WI38 (cell line): ENCODE data around the gene MRAP2.

Experiments used
- H3K4me3 ChIP-seq: 2 replicates; pipeline ENCODE4 v1.5.1; 2011; ENCODE audit warnings: low read depth, mild to moderate bottlenecking, control low read depth, low read length
- TF ChIP-seq, protein P1 (sequence below): IDR thresholded peaks from 2 replicates; pipeline ENCODE4 v1.5.1; 2012; ENCODE audit warnings: low read depth, mild to moderate bottlenecking, control low read depth, low read length

The MRAP2 gene

DNA sequence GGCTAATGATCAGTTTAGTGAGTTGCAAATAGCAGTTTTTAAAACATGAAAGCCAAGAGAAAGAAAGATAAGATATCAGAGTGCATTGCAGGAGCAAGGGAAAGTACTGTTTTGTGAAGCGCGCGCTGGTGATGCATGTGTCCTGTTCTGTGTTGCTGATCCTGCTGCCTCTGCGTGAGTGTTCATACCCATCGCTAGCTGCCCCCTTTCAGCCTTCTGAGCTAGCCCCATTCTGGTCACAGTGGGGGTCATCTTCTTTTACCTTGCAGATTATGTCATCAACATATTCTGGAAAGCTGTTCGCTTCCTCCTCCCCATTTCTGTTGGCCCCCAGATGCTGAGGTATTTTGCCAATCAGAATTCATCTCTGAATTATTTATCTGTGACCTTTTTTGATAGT is 1.9 kb downstream of the MRAP2 start:
- H3K4me3 ChIP-seq, result no peak overlapping the region
- TF ChIP-seq, protein P1, sequence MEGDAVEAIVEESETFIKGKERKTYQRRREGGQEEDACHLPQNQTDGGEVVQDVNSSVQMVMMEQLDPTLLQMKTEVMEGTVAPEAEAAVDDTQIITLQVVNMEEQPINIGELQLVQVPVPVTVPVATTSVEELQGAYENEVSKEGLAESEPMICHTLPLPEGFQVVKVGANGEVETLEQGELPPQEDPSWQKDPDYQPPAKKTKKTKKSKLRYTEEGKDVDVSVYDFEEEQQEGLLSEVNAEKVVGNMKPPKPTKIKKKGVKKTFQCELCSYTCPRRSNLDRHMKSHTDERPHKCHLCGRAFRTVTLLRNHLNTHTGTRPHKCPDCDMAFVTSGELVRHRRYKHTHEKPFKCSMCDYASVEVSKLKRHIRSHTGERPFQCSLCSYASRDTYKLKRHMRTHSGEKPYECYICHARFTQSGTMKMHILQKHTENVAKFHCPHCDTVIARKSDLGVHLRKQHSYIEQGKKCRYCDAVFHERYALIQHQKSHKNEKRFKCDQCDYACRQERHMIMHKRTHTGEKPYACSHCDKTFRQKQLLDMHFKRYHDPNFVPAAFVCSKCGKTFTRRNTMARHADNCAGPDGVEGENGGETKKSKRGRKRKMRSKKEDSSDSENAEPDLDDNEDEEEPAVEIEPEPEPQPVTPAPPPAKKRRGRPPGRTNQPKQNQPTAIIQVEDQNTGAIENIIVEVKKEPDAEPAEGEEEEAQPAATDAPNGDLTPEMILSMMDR, result no peak

DNA sequence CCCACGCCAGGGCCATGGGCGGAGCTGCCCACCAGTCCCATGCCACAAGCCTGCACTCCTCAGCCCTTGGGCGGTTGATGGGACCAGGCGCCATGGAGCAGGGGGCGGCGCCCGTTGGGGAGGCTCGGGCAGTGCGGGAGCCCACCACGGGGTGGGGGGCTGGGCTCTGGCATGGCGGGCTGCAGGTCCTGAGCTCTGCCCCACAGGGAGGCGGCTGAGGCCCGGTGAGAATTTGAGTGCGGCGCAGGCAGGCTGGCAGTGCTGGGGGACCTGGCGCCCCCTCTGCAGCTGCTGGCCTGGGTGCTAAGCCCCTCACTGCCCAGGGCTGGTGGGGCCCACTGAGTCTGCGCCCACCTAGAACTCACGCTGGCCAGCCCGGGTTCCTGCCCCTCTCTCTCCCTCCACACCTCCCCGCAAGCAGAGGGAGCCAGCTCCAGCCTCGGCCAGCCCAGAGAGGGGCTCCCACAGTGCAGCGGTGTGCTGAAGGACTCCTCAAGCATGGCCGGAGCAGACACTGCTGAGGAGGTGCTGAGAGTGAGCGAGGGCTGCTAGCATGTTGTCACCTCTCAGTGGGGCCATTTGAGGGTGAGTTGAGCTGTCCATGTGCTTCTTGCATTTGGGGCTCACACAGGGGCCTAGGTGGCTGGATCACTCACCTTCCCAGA is 4.0 kb downstream of the MRAP2 start:
- TF ChIP-seq, protein P1, result no peak
- H3K4me3 ChIP-seq, result no peak overlapping the region

DNA sequence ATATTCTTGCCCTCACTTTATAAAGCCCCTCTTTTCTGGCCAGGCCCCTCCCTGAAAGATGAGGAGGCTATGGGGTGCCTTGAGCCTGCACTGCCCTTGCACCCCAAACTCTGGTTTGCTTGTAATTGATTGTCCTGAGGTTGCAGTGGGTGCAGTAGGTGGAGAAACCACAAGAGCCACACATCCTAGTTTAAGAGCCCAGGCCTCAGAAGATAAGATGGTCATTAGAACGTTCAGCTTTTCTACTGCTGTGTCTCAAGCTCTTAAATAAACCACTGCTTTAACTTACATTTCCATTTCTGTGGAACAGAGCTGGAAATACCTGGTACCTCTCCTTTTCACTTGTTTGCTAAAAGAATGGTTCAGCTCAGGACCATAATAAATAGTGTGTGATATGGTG is 9.0 kb downstream of the MRAP2 start:
- TF ChIP-seq, protein P1, result no peak
- no peak overlapping the region for H3K4me3 ChIP-seq

DNA sequence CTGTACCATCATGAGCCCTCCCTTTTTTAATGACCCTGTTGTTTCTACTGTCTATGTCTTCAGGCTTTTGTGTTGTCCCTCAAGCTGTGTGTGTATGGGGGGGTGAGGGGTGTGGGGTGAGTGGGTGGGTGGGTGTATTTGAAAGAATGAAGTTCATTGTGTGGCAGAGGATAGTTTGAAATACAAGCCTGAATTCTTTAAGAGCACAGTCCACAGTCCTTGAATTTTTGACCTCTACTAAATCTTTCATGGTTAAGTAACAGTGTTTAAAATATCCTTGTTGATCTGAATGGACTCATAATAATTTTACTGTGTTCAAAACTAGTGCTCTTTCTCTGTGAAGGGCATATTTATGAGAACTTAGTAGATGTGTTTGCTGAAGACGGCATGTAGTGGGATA is 10.0 kb downstream of the MRAP2 start:
- TF ChIP-seq, protein P1, result no peak
- no peak overlapping the region for H3K4me3 ChIP-seq

DNA sequence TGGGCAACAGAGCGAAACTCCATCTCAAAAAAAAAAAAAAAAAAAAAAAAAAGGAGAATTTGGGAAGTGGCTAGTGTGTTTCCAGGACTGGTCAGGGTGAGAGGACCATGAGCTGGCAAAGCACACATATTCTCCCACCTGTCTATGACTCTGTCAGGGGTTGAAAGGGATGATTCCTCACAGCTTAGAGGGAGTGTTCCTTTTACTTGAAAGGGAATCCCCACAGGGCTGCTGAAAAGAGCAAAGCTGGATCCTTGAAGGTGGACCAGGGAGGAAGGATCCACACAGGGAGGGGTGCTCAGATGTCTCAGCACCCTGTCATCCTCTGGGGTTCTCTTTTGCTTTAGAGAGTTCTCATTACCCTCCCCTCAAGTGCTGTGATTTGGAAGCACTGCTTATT is 13.2 kb downstream of the MRAP2 start:
- TF ChIP-seq, protein P1, result no peak
- H3K4me3 ChIP-seq, result no peak overlapping the region

DNA sequence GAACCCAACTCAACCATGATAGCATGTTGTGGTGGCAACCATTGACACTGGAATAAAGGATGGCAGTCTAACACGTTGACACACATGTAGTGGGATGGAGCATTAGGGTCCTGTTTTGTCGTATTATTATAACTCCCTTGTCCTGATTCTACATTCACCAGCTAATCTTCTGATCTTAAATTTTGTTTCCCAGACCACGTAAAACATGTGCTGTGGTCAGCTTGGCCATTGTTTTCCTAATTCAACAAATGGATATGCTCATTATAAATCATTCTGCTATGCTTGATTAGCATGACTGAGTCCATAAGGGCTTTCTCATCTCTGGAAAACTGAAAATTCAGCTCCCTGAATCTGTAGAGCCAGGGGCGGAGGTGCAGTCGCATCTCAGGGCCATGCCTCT is 15.0 kb downstream of the MRAP2 start:
- TF ChIP-seq, protein P1, result no peak
- no peak overlapping the region for H3K4me3 ChIP-seq

DNA sequence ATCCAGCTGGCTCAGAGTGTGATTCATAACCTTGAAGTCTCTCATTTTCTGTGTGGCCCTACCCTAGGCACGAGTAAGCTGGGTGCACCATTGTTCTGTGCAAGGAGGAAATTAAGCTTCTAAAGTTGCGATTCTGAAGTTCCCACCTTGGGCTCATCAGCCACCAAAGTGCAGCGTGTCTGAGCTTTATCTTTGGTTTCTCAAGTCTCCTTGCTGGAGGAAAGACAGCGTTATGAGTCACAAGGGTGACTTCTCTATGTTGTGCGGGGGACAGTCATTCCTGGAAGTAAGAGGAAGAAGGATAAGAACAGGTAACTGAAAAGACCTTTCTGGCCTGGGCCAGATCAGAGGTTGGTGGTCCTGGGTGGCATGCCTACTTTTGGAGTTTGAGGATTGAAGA is 16.8 kb downstream of the MRAP2 start:
- TF ChIP-seq, protein P1, result no peak
- no peak overlapping the region for H3K4me3 ChIP-seq
